Retina (tissue), 1 donor: ENCODE measurements around the gene NUFIP1.
"Not testable (repeated sequence)": the region's sequence is repeated elsewhere in the genome, so short reads cannot be mapped to it uniquely, and the experiment has no call there.

ENCODE experiments used
- DNase-seq: peaks from one replicate; pipeline ENCODE4 v3.0.0-alpha.2; 2016

NUFIP1 gene

GRCh38 chr13:44919104-44919804 is 70.0 kb downstream of the NUFIP1 start:
- no peak for DNase-seq

- peak; percentile 98 for DNase-seq
Observed at GRCh38 chr13:44918326-44919103, 70.8 kb downstream of the NUFIP1 start.

- DNase-seq: peak; percentile 99
Observed at GRCh38 chr13:44917589-44918325, 71.5 kb downstream of the NUFIP1 start.

GRCh38 chr13:44912278-44913016 is 76.8 kb downstream of the NUFIP1 start:
- DNase-seq: no peak

- no peak for DNase-seq
Observed at GRCh38 chr13:44908712-44909111, 80.6 kb downstream of the NUFIP1 start.

GRCh38 chr13:44908266-44908665 is 81.0 kb downstream of the NUFIP1 start:
- DNase-seq: no peak

- peak; percentile 14 for DNase-seq
Observed at GRCh38 chr13:44906713-44907112, 82.6 kb downstream of the NUFIP1 start.

- DNase-seq: no peak
Observed at GRCh38 chr13:44906230-44906629, 83.0 kb downstream of the NUFIP1 start.

- no peak for DNase-seq
Observed at GRCh38 chr13:44905556-44905955, 83.7 kb downstream of the NUFIP1 start.

- peak; percentile 57 for DNase-seq
Observed at GRCh38 chr13:44904967-44905366, 84.3 kb downstream of the NUFIP1 start.

GRCh38 chr13:44903574-44903985 is 85.7 kb downstream of the NUFIP1 start:
- peak; percentile 42 for DNase-seq

- DNase-seq: no peak
Observed at GRCh38 chr13:44902738-44903137, 86.5 kb downstream of the NUFIP1 start.

GRCh38 chr13:44899967-44900366 is 89.3 kb downstream of the NUFIP1 start:
- DNase-seq: no peak

GRCh38 chr13:44898308-44898707 is 91.0 kb downstream of the NUFIP1 start:
- not testable (repeated sequence) for DNase-seq

GRCh38 chr13:44895953-44896335 is 93.3 kb downstream of the NUFIP1 start:
- DNase-seq: no peak

GRCh38 chr13:44895264-44895952 is 93.9 kb downstream of the NUFIP1 start:
- no peak for DNase-seq

GRCh38 chr13:44894001-44894770 is 95.1 kb downstream of the NUFIP1 start:
- peak; percentile 56 for DNase-seq
